MV-4-11 (cell line): ENCODE measurements around the gene GIMAP7.
"Not testable (repeated sequence)": the region's sequence is repeated elsewhere in the genome, so short reads cannot be mapped to it uniquely, and the experiment has no call there.

Source experiments
- DNase-seq: peaks from one replicate; lab custom pipeline; 2025; lab: John Stamatoyannopoulos, UW

The GIMAP7 gene

DNA sequence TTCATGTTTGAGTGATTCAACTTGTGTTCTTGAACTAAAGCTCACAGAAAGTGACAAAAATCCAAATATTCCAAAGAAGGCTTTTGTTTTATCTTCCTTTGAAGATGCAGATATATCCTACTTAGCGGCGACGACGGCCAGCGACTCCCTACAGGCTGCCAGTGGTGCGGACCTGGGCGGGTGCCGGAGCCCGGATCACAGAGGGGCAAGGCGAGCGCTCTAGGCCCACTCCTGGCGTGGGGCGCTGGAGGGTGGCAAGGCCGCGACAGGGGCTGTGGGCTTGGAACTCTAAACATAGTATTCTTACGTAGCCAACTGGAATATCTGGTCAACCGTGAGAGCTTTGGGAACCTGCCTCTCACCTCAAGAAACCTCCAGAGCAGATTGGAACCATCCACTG lies 914 bp upstream of the GIMAP7 start:
- no peak for DNase-seq

GRCh38 chr7:150515248-150516147 lies 826 bp downstream of the GIMAP7 start:
- no peak for DNase-seq

GRCh38 chr7:150516956-150517745 lies 2.5 kb downstream of the GIMAP7 start:
- no peak for DNase-seq

DNA sequence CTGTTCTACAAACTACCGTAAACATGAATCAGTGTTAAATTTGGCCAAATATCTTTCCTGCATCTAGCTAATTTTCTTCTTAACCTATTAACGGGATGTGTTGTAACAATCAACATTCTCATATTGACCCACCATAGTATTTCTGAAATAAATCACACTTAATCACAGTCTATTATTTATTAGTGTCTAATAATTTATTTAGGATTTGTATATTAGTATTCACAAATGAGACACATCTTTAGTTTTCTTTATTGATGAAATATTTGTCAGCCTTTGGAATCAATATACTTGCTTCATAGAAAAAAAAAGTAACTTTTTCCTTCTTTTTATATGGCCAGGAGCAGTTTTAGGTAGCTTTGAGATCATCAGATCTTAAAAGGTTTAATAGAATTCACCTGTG lies 4.6 kb downstream of the GIMAP7 start:
- no peak for DNase-seq

- no peak for DNase-seq
These were observed 5.5 kb downstream of the GIMAP7 start for GRCh38 chr7:150520145-150520544.

GRCh38 chr7:150522931-150523330 lies 8.3 kb downstream of the GIMAP7 start:
- DNase-seq = not testable (repeated sequence)

DNA sequence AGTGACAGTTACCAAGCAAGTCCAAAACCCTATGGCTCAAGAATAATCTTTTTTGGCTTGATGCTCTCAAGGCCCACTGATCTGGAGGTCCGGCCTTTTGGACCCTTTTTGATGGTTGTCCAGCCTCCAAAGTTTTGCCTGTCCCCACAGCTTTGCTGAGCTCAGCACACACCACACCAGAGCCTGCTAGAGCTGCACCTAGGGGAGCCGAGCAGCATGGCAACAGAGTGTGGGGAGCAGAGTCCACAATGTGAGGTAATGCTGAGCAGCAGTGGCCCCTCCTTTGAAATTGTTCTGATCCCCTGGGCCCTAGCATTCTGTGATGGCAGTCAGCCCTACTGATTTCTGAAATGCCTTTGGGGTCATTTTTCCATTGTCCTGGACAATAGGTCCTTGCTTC lies 9.3 kb downstream of the GIMAP7 start:
- no peak for DNase-seq

- DNase-seq = no peak
These were observed 17.0 kb downstream of the GIMAP7 start for GRCh38 chr7:150531704-150532103.

GRCh38 chr7:150538259-150538658 lies 23.6 kb downstream of the GIMAP7 start:
- no peak for DNase-seq

DNA sequence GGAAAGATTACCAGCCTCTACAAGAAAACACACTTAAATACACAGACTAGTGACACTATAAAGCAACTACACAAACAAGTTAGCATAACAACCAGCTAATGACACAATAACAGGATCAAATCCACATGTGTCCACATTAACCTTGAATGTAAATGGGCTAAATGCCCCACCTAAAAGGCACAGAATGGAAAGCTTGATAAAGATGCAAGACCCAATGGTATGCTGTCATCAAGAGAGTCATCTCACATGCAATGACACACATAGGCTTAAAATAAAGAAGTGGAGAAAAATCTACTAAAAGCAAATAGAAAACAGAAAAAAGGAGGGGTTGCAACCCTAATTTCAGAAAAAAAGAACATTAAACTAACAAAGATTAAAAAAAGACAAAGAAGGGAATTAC lies 38.5 kb downstream of the GIMAP7 start:
- no peak for DNase-seq

DNA sequence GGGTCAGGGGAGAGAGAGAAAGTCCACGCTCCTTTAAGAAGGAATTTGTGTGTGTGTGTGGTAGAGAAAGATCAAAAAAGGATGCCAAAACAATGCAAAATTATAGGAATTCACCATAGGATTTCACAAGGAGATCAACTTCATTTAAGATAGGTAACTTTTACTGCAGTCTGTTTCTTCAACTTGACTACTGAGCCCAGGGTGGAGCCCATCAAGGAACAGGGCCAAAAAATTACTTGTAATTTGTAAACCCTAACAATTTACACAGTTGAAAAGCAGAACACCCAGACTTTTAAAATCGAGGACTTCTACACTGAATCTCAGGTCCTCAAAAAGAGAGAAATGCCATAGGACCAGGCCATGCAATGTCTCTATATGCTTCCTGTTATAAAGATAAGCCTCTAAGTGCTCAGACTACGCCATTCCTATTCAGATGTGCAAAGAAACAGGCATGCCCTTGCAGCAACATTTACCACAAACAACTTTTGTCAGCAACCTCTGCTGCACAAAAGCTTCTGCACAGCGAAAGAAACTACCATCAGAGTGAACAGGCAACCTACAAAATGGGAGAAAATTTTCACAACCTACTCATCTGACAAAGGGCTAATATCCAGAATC lies 42.0 kb downstream of the GIMAP7 start:
- DNase-seq = peak; percentile 9

- DNase-seq = no peak
These were observed 45.8 kb downstream of the GIMAP7 start for GRCh38 chr7:150560486-150560885.

GRCh38 chr7:150562919-150563318 lies 48.2 kb downstream of the GIMAP7 start:
- DNase-seq = no peak

- no peak for DNase-seq
These were observed 49.3 kb downstream of the GIMAP7 start for GRCh38 chr7:150564006-150564405.

GRCh38 chr7:150564566-150564965 lies 49.9 kb downstream of the GIMAP7 start:
- no peak for DNase-seq

DNA sequence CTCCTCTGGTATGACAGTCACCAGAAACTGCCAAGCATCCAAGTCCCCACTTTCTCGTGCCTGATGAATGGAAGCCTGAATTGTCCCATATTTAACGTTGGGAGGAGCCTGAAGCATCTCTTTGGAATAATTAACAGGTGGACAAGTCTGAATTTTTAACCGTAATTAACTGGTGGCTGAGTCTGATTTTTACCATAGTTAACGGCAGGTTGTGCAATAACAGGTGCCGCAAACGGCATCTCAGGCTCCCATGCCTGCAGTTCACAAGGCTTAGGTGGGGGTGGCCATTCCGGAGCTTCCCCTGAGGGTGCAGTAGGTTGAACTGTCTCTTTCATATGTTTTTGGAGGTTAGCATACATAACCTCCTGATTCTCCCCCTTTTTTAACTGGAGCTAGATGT lies 50.6 kb downstream of the GIMAP7 start:
- no peak for DNase-seq

DNA sequence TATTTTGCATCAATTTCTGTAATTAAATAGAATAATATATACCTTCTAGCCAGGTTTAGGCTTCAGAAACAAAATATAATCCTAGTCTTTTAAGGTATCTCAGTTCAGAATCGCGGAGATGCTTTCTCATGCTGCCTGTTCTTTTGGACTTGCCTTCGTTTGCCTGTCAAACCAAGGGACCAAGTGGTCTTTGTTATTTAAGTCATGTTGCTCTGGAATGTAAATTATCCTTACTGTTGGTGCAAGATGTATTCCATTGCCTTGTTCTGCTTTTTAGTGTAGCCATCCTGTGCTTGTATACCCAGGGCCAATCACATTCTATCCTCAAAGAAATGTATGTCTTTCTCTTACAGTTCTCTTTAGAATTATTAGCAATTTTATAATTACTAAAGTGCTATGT lies 51.5 kb downstream of the GIMAP7 start:
- DNase-seq = no peak

DNA sequence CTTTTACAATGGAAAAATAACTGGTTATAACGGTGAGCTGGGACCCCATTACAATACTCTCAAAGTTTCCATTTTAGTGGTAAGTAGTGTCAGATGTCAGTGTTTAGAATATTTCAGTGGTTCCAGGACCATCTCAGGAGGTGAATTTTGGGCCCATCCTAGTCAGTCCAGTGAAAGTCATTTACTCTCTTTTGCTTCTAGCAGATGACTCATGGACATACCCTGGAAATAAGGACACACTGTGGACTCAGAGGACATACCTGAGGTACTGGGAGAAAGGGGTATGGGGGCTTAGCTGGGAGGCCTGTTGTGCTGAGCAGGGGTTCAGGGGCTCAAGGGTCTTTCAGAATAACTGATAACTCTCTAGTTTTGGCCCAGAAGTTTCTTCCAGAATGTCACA lies 51.9 kb downstream of the GIMAP7 start:
- DNase-seq = no peak

GRCh38 chr7:150567169-150567568 lies 52.5 kb downstream of the GIMAP7 start, which contains the start of gene GIMAP4:
Gene GIMAP4, plus strand, starts transcription at chr7:150567390. Its CDS starts 2,512 bp downstream, at chr7:150569902.
- no peak for DNase-seq

DNA sequence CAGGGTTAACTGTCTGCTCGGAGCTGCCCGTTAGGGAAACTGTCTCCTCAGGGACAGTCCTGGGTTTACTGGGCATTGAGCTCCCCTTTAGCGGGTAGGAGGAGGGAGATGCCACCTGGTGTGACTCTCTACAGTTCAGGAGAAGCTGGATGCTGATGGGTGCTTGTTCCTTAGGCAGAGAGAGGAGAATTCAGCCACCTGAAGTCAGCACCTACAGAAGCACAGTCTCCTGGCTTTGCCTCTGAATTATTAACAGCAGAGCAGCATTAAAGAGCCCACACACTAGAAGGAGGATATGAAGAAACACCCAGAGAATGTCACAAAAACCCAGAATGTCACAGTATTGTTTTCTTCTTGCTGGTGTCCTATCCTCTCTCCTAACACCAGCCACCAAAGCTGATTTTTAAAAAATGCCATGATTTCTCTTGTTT lies 53.2 kb downstream of the GIMAP7 start:
- DNase-seq = no peak

GRCh38 chr7:150568714-150569113 lies 54.0 kb downstream of the GIMAP7 start:
- no peak for DNase-seq

GRCh38 chr7:150569245-150569955 lies 54.7 kb downstream of the GIMAP7 start:
- DNase-seq = peak; percentile 46
